Kidney capillary endothelial cell (primary cell): Measurements from ENCODE around the gene ZNF273.
"Not testable (repeated sequence)": the region's sequence is repeated elsewhere in the genome, so short reads cannot be mapped to it uniquely, and the experiment has no call there.

Experiments
- DNase-seq: peaks from one replicate; pipeline ENCODE4 v3.0.0-alpha.2; 2018; ENCODE audit warnings: low spot score

ZNF273 gene

DNA sequence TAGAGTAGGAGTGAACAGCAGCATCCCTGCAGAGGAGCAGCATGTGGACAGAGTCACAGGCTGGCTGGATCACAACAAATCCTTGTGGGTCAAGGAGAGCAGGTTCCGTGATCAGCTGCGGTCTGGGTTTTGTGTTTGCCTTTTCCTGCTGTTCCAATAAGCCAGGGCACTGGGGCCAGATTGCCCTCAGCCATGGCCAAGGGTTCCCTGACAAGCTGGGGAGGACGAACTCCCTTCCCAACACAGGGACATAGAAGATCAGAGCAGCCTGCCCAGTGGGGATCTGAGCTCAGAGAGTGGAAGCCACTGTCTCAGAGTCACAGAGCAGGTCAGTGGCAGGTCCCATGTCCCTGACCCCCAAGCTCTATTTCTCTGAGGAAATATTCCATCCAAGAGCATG lies 12.8 kb upstream of the ZNF273 start:
- DNase-seq = not testable (repeated sequence)

DNA sequence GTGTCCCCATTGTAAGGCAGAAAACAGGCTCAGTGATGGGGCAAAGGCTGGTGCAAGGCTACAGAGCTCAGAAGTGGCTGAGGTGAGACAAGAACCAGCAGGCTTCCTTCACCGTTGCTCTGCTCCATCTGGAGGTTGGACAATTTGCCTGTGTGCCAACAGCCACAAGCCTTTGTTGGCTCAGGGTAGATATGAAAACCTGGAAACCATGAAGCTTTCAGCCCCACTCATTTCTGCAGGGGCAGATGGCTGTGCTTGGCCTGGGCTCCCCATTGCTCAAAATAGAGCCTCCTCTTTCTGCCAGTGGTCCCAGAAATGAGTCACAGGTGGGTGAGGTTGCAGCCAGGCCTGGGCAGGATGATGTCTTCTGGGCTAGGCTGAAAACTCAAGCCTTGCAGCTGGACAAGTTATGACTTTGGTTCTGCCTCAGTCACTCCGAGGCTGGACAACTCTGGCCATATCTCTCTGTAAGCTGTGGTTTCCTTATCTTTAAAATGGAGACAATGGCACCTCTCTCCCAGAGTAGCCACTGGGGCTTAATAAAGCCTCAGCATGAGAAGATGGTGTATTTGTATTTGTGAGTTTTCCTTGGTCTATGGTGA lies 12.2 kb upstream of the ZNF273 start:
- no peak for DNase-seq

DNA sequence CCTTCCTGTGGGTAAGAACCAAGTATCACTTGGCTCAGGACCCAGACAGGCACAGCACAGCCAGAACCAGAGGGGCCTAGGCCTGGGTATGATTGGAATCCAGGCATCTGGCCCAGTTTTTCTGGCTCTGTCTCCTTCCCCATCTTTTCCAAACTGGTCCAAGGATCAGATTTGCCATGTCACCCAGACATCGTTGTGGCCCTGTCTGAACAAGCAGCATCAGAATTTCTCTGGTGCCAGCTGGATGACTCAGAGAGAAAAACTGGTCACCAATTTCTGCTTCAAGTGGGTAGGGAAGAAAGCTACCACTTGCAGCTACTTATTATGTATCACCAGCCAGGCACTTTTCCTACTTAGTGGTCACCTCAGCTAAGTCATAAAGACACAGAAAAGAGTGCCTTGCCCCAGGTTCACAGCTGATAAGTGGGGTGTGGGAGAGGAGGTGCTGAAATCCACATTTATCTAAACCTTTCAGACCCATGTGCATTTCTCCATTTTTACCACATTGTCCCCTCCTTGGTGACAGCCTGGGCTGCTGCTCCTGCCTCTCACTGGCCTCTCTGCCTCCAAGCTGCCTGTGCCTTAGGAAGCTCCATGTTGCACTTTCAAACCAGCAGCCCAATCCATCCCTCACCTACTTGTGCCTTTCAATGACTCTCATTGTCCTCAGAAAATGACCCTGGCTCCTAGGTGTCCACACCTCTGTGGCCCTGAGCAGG lies 11.6 kb upstream of the ZNF273 start:
- not testable (repeated sequence) for DNase-seq

DNA sequence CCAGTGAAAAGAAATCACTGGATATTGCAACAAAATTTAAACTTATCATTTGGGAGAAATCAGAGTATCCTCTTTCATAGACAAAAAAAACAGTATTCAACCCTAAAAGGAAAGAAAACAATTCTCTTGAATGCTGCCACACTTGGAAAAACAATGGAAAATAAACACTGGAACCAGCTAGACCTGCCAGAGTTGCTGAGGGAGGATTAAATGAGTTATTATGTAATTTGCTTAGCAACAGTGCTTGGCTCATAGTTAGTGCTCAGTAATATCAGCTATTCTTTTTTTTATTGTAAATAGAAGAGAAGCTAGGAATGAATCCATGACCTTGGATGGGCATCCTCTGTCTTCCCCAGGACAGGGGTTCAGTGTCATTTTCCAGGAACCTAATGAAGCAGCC lies 11.0 kb upstream of the ZNF273 start:
- no peak for DNase-seq

DNA sequence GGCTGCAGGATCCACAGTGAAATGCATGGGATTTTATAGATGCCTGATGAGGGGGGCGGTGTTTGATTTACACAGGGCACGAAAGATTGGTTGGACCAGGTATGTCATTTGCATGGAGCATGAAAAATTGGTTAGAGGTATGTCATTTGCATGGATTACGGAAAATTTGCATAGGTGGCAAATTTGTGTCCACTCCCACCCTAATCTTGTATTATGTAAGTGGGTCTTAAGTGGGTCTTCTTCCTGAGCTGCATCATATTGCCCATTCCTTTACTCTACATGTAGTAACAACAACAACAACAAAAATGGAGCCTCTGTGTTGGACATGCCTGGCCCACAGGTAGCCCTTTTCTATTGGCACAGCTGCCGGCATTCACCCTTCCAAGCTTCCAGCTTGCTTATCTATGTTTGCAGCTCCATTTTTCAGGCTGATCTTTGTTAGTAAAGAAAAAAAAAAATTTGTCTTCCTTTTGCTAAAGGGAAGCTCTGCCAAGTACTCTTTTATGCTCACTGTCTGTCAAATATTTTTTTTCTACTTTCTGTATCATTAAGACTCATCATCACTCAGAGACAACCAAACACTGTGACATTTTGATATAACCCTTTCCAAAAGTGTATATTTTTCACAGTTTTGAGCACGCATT lies 10.3 kb upstream of the ZNF273 start:
- DNase-seq = no peak

DNA sequence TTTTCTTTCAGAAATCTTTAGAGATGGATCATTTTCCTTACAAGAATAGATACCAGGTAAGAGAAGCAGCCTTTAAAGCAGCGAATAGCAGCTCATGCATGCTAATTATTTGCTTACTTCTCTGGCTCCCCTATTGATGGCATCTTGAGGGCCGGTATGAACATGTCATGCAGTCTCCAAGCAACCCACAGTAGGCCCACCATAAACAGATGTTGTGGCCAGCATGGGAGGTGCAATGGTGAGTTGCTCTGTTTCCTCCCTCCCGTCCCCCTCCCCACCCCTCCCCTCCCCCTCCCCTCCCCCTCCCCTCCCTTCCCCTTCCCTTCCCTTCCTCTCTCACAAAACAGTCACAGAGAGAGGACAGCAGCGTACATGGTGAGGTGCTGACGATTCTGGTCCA lies 9.7 kb upstream of the ZNF273 start:
- no peak for DNase-seq

DNA sequence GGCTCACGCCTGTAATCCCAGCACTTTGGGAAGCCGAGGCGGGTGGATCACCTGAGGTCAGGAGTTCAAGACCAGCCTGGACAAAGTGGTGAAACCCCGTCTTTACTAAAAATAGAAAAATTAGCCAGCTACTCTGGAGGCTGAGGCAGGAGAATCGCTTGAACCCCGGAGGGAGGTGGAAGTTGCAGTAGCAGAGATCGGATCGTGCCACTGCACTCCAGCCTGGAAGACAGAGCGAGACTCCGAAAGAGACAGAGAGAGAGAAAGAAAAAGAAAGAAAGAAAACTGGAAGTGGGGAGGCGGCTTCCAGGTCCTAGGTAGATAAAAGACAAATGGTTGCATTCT lies 640 bp upstream of the ZNF273 start:
- DNase-seq = not testable (repeated sequence)

DNA sequence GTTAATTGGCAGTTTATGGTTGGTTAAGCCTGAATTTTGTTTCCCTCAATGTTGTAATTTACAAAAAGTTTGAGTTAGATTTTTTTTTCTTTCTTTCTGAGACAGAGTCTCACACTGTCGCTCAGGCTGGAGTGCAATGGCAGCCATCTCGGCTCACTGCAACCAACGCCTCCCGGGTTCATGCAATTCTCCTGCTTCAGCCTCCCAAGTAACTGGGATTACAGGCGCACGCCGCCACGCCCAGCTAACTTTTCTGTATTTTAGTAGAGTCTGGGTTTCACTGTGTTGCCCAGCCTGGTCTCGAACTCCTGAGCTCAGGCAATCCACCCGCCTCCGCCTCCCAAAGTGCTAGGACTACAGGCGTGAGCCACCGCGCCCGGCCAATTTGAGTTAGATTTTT lies 935 bp downstream of the ZNF273 start:
- no peak for DNase-seq

DNA sequence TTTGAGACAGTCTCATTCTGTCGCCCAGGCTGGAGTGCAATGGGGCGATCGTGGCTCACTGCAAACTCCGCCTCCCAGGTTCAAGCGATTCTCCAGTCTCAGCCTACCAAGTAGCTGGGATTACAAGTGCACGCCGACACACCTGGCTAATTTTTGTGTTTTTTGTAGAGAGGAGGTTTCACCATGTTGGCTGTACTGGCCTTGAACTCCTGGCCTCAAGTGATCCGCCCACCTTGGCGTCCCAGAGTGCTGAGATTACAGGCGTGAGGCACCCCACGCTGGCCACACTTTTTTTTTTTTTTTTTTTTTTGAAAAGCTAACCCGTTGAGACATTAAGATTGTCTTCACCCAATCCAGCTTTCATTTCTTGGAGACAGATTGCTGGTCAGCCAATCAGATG lies 2.1 kb downstream of the ZNF273 start:
- DNase-seq = no peak

DNA sequence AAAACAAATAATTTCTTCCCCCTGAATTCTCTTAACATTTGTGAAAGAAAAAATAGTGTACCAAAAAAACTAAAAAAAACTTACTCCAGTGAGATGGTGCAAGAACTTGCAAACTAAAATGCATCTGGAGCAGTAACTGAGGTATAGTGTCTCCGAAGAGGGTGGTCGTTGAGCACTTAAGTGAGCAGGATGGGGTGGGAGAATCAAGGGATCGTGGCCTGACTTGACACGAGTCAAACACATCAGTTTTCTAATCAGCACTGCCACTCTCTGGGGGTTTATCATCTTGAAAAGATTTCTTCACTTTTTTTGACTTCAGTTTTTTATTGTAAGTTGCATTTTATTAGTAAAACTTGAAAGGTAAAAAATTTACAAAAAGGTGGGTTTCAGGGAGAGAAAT lies 2.5 kb downstream of the ZNF273 start:
- no peak for DNase-seq

DNA sequence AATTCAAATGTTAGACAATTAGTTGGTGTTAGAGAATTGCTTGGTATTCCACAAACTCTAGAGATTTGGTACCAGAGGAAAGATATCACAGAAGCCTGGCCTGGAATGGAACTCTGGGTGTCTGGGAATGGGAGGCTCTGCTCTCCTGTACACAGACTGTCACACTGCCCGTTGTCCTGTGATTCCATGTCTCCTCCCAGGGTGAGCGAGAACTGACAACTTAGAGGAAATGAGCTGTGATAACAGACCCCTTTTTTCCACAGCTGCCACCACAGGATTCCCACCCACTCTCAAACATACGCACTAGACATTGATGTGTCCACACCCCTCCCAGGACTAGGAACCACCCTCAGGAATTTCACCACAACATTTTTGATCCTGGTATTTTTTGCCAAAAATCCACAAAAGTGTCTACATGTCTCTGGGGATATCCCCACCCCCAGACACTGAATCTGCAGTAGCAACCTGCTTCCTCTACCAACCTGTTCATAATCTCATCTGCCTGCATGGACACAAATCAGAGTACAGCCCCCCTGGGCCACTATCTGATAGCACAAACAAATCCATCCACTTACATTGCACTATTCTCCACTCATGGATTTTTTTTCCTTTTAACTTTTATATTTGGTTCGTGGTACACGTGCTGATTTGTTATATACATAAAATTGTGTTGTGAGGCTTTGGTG lies 4.7 kb downstream of the ZNF273 start:
- DNase-seq = no peak

DNA sequence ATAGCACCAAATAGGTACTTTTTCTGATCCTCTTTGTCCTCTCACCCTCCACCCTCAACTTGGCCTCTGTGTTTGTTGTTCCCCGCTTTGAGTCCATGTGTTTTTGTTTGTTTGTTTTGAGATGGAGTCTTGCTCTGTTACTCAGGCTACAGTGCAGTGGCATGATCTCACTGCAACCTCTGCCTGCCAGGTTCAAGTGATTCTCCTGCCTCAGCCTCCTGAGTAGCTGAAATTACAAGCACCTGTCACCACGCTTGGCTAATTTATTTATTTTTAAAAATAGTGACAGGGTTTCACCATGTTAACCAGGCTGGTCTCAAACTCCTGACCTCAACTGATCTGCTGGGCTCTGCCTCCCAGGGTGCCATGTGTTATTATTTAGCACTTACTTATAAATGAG lies 5.3 kb downstream of the ZNF273 start:
- no peak for DNase-seq

DNA sequence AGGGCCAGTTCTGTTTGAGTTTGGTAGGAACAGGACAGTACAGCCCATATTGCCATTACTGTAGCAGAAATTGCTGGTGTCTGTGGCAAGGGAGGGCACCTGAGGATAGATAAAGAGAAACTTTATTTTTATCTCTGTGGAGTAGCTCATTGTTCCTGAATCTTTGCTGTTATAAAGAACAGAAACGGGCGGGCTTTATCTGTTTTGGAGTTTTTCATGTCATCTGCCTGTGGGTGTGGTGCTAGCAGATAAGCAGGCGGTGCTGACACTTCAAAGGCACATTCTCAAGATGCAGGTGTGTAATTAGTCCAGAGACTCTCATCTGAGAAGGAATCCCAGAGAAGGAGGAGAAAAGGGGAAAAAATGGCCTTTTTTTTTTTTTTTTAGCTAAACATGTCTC lies 11.5 kb downstream of the ZNF273 start:
- DNase-seq = no peak

DNA sequence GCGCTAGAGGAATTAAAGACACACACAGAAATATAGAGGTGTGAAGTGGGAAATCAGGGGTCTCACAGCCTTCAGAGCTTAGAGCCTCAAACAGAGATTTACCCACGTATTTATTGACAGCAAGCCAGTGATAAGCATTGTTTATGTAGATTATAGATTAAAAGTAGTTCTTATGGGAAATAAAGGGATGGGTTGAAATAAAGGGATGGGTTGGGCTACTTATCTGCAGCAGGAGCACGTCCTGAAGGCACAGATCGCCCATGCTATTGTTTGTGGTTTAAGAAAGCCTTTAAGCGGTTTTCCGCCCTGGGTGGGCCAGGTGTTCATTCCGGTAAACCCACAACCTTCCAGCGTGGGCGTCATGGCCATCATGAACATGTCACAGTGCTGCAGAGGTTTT lies 12.2 kb downstream of the ZNF273 start:
- not testable (repeated sequence) for DNase-seq

DNA sequence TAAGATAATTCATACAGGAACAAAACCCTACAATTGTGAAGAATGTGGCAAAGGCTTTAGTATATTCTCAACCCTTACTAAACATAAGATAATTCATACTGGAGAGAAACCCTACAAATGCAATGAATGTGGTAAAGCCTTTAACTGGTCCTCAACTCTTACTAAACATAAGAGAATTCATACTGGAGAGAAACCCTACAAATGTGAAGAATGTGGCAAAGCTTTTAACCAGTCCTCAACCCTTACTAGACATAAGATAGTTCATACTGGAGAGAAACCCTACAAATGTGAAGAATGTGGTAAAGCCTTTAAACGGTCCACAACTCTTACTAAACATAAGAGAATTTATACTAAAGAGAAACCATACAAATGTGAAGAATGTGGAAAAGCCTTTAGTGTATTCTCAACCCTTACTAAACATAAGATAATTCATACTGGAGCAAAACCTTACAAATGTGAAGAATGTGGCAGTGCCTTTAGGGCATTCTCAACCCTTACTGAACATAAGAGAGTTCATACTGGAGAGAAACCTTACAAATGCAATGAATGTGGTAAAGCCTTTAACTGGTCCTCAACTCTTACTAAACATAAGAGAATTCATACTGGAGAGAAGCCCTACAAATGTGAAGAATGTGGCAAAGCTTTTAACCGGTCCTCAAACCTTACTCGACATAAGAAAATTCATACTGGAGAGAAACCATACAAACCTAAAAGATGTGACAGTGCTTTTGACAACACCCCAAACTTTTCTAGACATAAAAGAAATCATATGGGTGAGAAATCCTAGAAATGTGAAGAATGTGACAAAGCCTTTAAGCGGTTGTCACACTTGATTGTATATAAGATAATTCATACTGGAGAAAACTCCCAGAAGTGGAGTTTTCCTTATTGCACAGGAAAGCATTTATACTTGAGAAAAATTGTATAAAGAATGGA lies 25.4 kb downstream of the ZNF273 start:
- DNase-seq = not testable (repeated sequence)

DNA sequence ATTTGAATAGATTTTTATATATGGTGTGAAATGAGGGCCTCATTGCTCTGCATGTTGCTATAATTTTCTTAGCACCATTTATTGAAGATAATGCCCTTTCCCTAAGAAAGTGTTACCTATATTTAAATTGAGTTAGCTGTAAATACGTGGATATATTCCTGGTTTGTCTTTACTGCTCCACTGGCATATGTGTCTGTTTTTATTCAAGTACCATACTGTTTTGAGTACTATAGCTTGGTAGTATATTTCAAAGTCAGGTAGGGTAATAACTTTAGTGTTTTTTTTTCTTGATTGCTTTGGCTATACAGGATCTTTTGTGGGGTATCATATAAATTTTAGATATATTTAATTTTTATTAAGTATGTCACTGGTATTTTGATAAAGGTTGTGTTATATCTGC lies 31.4 kb downstream of the ZNF273 start:
- DNase-seq = no peak

DNA sequence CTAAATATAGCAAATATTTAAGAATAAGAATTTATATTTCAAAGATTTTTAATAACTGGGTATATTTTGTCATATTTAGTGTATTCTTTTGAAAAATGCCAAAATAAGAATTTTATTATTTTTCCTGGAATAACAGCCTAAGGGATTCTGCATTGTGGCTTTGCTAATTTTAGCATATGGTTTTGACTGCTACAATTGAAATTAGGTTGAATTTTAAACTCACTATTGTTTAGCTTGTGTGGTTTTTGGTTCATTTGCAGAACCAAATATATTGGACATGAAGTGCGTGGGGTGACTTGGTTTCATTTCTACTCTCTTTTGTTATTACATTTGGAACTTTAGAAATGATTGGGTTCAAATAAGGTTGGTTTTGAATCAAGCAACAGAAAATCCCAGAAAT lies 35.5 kb downstream of the ZNF273 start:
- no peak for DNase-seq

DNA sequence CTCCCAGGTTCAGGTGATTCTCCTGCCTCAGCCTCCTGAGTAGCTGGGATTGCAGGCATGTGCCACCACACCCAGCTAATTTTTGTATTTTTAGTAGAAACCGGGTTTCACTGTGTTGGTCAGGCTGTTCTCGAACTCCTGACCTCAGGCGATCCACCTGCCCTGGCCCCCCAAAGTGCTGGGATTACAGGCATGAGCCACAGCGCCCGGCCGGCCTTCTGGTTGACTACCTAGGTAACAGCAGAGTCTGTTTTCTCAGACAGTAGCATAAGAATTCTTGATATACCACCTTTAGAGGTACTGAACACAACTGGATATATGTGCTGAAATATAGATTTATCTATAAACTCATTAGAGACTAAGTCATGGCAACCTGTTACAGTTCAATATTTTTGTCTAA lies 36.9 kb downstream of the ZNF273 start:
- not testable (repeated sequence) for DNase-seq

DNA sequence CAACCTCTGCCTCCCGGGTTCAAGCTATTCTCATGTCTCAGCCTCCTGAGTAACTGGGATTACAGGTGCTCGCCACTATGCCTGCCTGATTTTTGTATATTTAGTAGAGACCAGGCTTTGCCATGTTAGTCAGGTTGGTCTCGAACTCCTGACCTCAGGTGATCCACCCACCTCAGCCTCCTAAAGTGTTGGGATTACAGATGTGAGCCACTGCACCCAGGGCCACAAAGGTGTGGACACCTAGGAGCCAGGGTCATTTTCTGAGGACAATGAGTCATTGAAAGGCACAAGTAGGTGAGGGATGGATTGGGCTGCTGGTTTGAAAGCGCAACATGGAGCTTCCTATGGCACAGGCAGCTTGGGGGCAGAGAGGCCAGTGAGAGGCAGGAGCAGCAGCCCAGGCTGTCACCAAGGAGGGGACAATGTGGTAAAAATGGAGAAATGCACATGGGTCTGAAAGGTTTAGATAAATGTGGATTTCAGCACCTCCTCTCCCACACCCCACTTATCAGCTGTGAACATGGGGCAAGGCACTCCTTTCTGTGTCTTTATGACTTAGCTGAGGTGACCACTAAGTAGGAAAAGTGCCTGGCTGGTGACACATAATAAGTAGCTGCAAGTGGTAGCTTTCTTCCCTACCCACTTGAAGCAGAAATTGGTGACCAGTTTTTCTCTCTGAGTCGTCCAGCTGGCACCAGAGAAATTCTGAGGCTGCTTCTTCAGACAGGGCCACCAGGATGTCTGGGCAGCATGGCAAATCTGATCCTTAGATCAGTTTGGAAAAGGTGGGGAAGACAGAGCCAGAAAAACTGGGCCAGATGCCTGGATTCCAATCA lies 41.8 kb downstream of the ZNF273 start:
- DNase-seq = not testable (repeated sequence)

DNA sequence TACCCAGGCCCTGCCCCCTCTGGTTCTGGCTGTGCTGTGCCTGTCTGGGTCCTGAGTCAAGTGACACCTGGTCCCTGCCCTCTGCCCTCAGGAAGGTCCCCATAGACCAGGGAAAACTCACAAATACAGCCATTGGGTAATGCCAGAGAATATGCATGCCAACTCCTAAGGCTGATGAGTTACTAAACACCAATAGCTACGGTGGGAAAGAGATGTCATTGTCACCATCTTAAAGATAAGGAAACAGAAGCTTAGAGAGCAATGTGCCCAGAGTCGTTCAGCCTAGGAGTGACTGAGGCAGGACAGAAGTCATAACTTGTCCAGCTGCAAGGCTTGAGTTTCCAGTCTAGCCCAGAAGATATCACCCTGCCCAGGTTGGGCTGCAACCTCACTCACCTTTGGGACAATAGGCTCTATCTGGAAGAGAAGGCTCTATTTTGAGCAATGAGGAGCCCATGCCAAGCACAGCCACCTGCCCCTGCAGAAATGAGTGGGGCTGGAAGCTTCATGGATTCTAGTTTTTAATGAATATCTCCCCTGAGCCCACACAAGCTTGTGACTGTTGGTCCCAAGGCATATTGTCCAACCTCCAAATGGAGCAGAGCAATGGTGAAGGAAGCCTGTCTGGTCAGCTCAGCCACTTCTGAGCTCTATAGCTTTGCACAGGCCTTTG lies 42.6 kb downstream of the ZNF273 start:
- no peak for DNase-seq
